Calu3 (cell line): ENCODE results near the gene FBXO3. TPM values are rescaled to one million over a fixed set of nuclear protein-coding genes. Genes with fewer than 3 reads are reported as not detected.

Source experiments
- BruUV-seq: library from RNA; stranded (reverse); fragments of 400-500 nt; replicated peaks from 2 replicates; lab custom pipeline; 2021; lab: Mats Ljungman, UMichigan
- CTCF ChIA-PET: fragments of 300-600 bp; sonication (Branson Sonifier 250); formaldehyde crosslinking; loops from one replicate; lab custom pipeline; 2022; ENCODE audit warnings: antibody characterized with exemption; lab: Charles Lee
- DNase-seq: peaks from one replicate; pipeline ENCODE4 v3.0.0; 2022
- H3K27ac Mint-ChIP-seq: one replicate; pipeline ENCODE4 v1.8.0; 2022; ENCODE audit warnings: mixed read lengths; ENCODE audit not compliant: unreplicated experiment
- H3K27me3 Mint-ChIP-seq: one replicate; pipeline ENCODE4 v1.8.0; 2022; ENCODE audit warnings: mixed read lengths; ENCODE audit not compliant: unreplicated experiment
- H3K36me3 Mint-ChIP-seq: one replicate; pipeline ENCODE4 v1.8.0; 2022; ENCODE audit warnings: mild to moderate bottlenecking, moderate library complexity, mixed read lengths; ENCODE audit not compliant: insufficient read depth, unreplicated experiment
- H3K4me1 Mint-ChIP-seq: one replicate; pipeline ENCODE4 v1.8.0; 2022; ENCODE audit warnings: mild to moderate bottlenecking, low read depth, mixed read lengths; ENCODE audit not compliant: unreplicated experiment
- H3K4me3 Mint-ChIP-seq: one replicate; pipeline ENCODE4 v1.8.0; 2022; ENCODE audit warnings: mild to moderate bottlenecking, low read depth, moderate library complexity, mixed read lengths; ENCODE audit not compliant: unreplicated experiment
- H3K9me3 Mint-ChIP-seq: one replicate; pipeline ENCODE4 v1.8.0; 2022; ENCODE audit warnings: low read depth, mixed read lengths; ENCODE audit not compliant: unreplicated experiment
- intact Hi-C: fragments of 100-400 bp; cut with micrococcal nuclease; formaldehyde crosslinking; loops from one replicate; pipeline ENCODE4 v1.10.0; 2022; ENCODE audit not compliant: unreplicated experiment
- total RNA-seq: library from RNA; stranded (reverse); gene quantifications from 2 replicates; pipeline ENCODE4 v1.2.3, GENCODE V29; 2022
- TF ChIP-seq, protein P1 (sequence below): fragments of 200-600 bp; IDR thresholded peaks from one replicate; pipeline ENCODE4 v1.8.0; 2022; ENCODE audit warnings: antibody characterized with exemption; ENCODE audit not compliant: unreplicated experiment

Gene FBXO3
- total RNA-seq, 1 experiment from 2014 or later = 24.3 TPM

DNA sequence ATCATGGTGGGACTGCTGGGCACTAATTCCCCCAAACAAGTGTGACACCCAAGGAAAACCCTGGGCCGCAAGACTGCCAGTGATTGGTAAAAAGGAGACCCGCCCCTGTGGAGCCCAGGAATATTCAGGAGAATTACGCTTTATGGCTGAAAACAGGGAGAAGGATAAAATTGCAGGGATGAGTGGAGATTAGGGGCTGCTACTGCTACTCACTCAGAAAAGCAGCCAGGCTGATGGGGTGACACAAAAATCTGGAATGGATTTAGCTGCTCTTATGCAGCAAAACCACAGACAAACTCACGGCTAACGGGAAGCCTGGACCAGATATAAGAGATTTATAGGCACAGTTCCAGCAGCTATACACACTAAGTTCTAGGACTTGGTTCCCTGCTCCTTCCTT is 4.4 kb upstream of the FBXO3 start:
- no peaks in the 10 kb centered on the region for H3K9me3 Mint-ChIP-seq
- H3K27me3 Mint-ChIP-seq = peaks cover 43% of the 10 kb centered on the region
- H3K36me3 Mint-ChIP-seq = peaks cover 18% of the 10 kb centered on the region
- H3K4me1 Mint-ChIP-seq = peaks cover 13% of the 10 kb centered on the region
- no peak overlapping the region for H3K27ac Mint-ChIP-seq
- CTCF ChIA-PET = no interaction called here
- intact Hi-C loops = no loop called here
- H3K4me3 Mint-ChIP-seq = no peak overlapping the region
- TF ChIP-seq, protein P1, sequence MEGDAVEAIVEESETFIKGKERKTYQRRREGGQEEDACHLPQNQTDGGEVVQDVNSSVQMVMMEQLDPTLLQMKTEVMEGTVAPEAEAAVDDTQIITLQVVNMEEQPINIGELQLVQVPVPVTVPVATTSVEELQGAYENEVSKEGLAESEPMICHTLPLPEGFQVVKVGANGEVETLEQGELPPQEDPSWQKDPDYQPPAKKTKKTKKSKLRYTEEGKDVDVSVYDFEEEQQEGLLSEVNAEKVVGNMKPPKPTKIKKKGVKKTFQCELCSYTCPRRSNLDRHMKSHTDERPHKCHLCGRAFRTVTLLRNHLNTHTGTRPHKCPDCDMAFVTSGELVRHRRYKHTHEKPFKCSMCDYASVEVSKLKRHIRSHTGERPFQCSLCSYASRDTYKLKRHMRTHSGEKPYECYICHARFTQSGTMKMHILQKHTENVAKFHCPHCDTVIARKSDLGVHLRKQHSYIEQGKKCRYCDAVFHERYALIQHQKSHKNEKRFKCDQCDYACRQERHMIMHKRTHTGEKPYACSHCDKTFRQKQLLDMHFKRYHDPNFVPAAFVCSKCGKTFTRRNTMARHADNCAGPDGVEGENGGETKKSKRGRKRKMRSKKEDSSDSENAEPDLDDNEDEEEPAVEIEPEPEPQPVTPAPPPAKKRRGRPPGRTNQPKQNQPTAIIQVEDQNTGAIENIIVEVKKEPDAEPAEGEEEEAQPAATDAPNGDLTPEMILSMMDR = no peak
- DNase-seq = no peak
- no TSS peak for BruUV-seq

DNA sequence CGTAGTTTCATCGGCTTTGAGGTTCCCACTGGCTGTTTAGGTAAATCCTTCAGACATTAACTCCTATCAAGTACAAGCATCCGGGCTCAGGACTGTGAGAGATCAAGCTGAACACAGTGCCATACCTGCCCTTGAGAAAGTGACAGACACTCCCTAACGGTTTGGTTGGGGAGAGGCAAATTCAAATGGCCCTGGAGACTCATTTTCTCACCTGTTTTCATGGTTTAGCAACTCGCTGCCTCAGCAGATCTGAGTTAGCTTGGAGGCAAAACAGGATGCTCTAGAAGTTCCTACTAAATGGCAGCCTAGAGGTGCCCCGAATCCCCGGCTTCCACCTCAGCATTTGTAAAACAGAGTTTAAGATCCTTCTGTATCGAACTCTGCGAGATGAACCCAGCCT is 3.6 kb upstream of the FBXO3 start:
- H3K4me1 Mint-ChIP-seq = peaks cover 16% of the 10 kb centered on the region
- CTCF ChIA-PET = interaction anchor here (0.6 kb wide), 1 partner anchor 117 kb away, joined by 5 read pairs; no protein-coding TSS in a partner anchor
- intact Hi-C loops = no loop called here
- no peak for DNase-seq
- H3K36me3 Mint-ChIP-seq = peaks cover 23% of the 10 kb centered on the region
- H3K27me3 Mint-ChIP-seq = peaks cover 37% of the 10 kb centered on the region
- H3K4me3 Mint-ChIP-seq = no peak overlapping the region
- no TSS peak for BruUV-seq
- TF ChIP-seq, protein P1 = no peak
- H3K27ac Mint-ChIP-seq = no peak overlapping the region
- no peaks in the 10 kb centered on the region for H3K9me3 Mint-ChIP-seq

DNA sequence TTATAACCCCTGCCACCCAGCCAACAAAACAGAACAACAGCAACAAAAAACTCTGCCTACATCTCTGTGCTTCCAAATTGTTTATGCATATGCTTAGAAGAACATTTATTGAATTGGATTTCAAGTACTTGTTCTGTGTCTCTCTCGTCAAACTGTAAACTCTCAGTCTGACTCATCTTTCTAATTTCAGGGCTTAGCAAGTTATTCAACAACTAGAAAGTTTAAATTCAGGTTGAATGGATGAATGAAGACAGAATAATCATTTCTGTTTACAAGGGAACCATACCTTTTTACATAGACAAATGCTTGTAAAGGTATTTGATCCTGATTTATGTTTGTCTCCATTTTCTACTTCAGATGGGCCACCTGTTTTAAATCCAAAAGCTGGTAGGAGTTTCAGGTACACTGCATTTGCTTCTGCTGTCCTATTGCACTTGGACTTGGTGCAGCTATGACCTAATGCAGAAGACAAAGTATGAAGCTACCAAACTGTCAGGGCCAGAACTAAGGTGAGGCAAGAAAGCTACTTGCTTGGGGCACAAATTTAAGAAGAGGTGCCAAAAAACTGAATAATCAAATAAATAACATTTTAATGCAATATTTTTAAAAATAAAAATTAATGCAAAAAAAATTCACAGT is 1.6 kb upstream of the FBXO3 start:
- Mint-ChIP-seq H3K9me3 (no peaks in the 10 kb centered on the region), H3K27me3 (peaks cover 17% of the 10 kb centered on the region), H3K4me3 (peak overlapping the region; percentile 71), H3K36me3 (peaks cover 23% of the 10 kb centered on the region), H3K27ac (no peak overlapping the region), H3K4me1 (peaks cover 26% of the 10 kb centered on the region)
- BruUV-seq = no TSS peak
- TF ChIP-seq, protein P1 = no peak
- intact Hi-C loops = no loop called here
- DNase-seq = no peak
- CTCF ChIA-PET = no interaction called here

DNA sequence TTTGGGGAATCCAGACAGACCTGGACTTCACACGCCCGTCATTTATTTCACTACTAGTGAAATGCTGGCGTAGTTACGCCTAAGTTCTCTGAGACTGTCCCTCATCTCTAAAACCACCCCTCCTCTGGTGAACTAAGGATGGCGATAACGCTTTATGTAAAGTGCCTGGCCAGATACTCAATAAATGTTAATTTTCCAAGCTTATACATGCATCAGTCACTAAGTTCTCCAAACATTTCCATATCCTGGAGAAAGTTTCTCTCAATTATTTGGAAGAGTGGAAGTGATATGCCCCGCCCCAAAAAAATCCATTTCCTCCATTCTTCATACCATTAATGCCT is 1.1 kb upstream of the FBXO3 start:
- DNase-seq = no peak
- no peaks in the 10 kb centered on the region for H3K9me3 Mint-ChIP-seq
- H3K36me3 Mint-ChIP-seq = peaks cover 23% of the 10 kb centered on the region
- H3K27me3 Mint-ChIP-seq = peaks cover 12% of the 10 kb centered on the region
- intact Hi-C loops = no loop called here
- H3K27ac Mint-ChIP-seq = no peak overlapping the region
- TF ChIP-seq, protein P1 = no peak
- H3K4me3 Mint-ChIP-seq = peak overlapping the region; percentile 71
- no TSS peak for BruUV-seq
- CTCF ChIA-PET = interaction anchor here (1.1 kb wide), 1 partner anchor 29 kb away, joined by 3 read pairs; no protein-coding TSS in a partner anchor
- H3K4me1 Mint-ChIP-seq = peaks cover 29% of the 10 kb centered on the region
